NCI-H2196 (cell line): ENCODE data around the gene ST6GALNAC5.
"Not testable (repeated sequence)": the region's sequence is repeated elsewhere in the genome, so short reads cannot be mapped to it uniquely, and the experiment has no call there.

Experiments used
- DNase-seq: peaks from one replicate; lab custom pipeline; 2025; ENCODE audit not compliant: unreplicated experiment; lab: John Stamatoyannopoulos, UW

Gene ST6GALNAC5

GRCh38 chr1:76933847-76934815, 66.9 kb downstream of the ST6GALNAC5 start:
- DNase-seq = no peak

- DNase-seq = no peak
Observed at GRCh38 chr1:76938304-76938703, 71.0 kb downstream of the ST6GALNAC5 start.

GRCh38 chr1:76939050-76939816, 72.0 kb downstream of the ST6GALNAC5 start:
- no peak for DNase-seq

GRCh38 chr1:76939817-76940216, 72.5 kb downstream of the ST6GALNAC5 start:
- DNase-seq = no peak

- DNase-seq = no peak
Observed at GRCh38 chr1:76940571-76941335, 73.5 kb downstream of the ST6GALNAC5 start.

GRCh38 chr1:76942549-76942948, 75.3 kb downstream of the ST6GALNAC5 start:
- DNase-seq = no peak

- no peak for DNase-seq
Observed at GRCh38 chr1:76944942-76945341, 77.7 kb downstream of the ST6GALNAC5 start.

- DNase-seq = no peak
Observed at GRCh38 chr1:76948846-76949245, 81.6 kb downstream of the ST6GALNAC5 start.

GRCh38 chr1:76949503-76949902, 82.2 kb downstream of the ST6GALNAC5 start:
- no peak for DNase-seq

- DNase-seq = no peak
Observed at GRCh38 chr1:76950306-76950705, 83.0 kb downstream of the ST6GALNAC5 start.

- no peak for DNase-seq
Observed at GRCh38 chr1:76951153-76951552, 83.9 kb downstream of the ST6GALNAC5 start.

- DNase-seq = no peak
Observed at GRCh38 chr1:76955652-76956051, 88.4 kb downstream of the ST6GALNAC5 start.

GRCh38 chr1:76957961-76958360, 90.7 kb downstream of the ST6GALNAC5 start:
- no peak for DNase-seq

GRCh38 chr1:76958828-76959227, 91.5 kb downstream of the ST6GALNAC5 start:
- no peak for DNase-seq

GRCh38 chr1:76959556-76959955, 92.3 kb downstream of the ST6GALNAC5 start:
- no peak for DNase-seq

- DNase-seq = no peak
Observed at GRCh38 chr1:76961181-76961819, 94.0 kb downstream of the ST6GALNAC5 start.

GRCh38 chr1:76961820-76962207, 94.5 kb downstream of the ST6GALNAC5 start:
- DNase-seq = no peak

GRCh38 chr1:76981267-76981666, 114.0 kb downstream of the ST6GALNAC5 start:
- not testable (repeated sequence) for DNase-seq

GRCh38 chr1:76989976-76990375, 122.7 kb downstream of the ST6GALNAC5 start:
- no peak for DNase-seq

- DNase-seq = no peak
Observed at GRCh38 chr1:76993036-76993435, 125.8 kb downstream of the ST6GALNAC5 start.
